Measurements from ENCODE around the gene PCDHA6.
"Not testable (repeated sequence)": the region's sequence is repeated elsewhere in the genome, so short reads cannot be mapped to it uniquely, and the experiment has no call there.

Gene PCDHA6

DNA sequence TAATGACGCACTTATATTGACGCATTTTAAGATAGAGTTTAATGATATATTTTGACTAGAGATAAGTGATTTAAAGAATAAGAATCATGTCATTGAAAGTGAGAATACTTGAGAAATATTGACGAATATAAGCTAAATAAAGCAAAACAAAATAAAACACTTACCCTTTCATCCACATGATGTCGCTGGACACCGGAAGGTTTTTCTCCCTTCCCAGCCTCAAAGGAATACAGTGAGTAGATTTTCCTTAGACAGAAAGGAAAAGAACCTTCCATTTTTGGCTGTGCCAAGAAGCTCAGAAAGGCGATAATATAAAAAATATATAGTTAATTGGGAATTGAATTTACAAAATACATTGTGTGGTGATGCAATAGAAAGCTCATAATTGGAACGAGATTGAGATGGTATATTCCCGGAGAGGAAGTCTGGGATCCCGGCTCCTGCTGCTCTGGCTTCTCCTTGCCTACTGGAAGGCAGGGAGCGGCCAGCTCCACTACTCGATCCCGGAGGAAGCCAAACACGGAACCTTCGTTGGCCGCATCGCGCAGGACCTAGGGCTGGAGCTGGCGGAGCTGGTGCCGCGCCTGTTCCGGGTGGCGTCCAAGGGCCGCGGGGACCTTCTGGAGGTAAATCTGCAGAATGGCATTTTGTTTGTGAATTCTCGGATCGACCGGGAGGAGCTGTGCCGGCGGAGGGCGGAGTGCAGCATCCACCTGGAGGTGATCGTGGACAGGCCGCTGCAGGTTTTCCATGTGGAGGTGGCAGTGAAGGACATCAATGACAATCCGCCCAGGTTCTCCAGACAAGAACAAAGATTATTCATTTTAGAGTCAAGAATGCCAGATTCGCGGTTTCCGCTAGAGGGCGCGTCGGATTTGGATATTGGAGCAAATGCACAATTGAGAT, 6.1 kb upstream of the PCDHA6 start, which contains the start of gene PCDHA5:
TSS of gene PCDHA5 (plus strand) at position 239 of the 906 bp plus-strand sequence.
- DNase-seq (ENCODE audit: low read depth) = peak; percentile 4

DNA sequence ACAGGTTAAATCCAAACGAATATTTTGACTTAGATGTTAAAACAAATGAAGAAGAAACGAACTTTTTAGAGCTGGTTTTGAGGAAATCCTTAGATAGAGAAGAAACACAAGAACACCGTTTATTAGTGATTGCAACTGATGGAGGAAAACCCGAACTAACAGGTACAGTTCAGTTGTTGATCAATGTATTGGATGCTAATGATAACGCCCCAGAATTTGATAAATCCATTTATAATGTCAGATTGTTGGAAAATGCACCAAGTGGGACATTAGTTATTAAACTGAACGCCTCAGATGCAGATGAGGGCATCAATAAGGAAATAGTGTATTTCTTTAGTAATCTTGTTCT, 5.5 kb upstream of the PCDHA6 start:
- DNase-seq (ENCODE audit: low read depth) = no peak

DNA sequence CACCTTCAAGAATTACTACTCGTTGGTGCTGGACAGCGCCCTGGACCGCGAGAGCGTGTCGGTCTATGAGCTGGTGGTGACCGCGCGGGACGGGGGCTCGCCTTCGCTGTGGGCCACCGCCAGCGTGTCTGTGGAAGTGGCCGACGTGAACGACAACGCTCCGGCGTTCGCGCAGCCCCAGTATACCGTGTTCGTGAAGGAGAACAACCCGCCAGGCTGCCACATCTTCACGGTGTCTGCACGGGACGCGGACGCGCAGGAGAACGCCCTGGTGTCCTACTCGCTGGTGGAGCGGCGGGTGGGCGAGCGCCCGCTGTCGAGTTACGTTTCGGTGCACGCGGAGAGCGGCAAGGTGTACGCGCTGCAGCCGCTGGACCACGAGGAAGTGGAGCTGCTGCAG, 4.8 kb upstream of the PCDHA6 start:
- DNase-seq (ENCODE audit: low read depth) = not testable (repeated sequence)

DNA sequence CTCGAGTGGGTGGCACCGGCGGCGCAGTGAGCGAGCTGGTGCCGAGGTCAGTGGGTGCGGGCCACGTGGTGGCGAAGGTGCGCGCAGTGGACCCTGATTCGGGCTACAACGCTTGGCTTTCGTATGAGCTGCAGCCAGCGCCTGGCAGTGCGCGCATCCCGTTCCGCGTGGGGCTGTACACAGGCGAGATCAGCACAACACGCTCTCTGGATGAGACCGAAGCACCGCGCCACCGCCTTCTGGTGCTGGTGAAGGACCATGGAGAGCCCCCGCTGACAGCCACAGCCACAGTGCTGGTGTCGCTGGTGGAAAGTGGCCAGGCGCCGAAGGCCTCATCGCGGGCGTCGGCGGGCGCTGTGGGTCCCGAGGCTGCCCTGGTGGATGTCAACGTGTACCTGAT, 4.3 kb upstream of the PCDHA6 start:
- DNase-seq (ENCODE audit: low read depth) = no peak

DNA sequence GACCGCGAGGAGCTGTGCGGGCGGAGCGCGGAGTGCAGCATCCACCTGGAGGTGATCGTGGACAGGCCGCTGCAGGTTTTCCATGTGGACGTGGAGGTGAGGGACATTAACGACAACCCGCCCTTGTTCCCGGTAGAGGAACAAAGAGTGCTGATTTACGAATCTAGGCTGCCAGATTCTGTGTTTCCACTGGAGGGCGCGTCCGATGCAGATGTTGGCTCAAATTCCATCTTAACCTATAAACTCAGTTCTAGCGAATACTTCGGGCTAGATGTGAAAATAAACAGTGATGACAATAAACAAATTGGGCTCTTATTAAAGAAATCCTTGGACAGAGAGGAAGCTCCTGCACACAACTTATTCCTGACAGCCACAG, 590 bp downstream of the PCDHA6 start:
- no peak for DNase-seq (ENCODE audit: low read depth)

DNA sequence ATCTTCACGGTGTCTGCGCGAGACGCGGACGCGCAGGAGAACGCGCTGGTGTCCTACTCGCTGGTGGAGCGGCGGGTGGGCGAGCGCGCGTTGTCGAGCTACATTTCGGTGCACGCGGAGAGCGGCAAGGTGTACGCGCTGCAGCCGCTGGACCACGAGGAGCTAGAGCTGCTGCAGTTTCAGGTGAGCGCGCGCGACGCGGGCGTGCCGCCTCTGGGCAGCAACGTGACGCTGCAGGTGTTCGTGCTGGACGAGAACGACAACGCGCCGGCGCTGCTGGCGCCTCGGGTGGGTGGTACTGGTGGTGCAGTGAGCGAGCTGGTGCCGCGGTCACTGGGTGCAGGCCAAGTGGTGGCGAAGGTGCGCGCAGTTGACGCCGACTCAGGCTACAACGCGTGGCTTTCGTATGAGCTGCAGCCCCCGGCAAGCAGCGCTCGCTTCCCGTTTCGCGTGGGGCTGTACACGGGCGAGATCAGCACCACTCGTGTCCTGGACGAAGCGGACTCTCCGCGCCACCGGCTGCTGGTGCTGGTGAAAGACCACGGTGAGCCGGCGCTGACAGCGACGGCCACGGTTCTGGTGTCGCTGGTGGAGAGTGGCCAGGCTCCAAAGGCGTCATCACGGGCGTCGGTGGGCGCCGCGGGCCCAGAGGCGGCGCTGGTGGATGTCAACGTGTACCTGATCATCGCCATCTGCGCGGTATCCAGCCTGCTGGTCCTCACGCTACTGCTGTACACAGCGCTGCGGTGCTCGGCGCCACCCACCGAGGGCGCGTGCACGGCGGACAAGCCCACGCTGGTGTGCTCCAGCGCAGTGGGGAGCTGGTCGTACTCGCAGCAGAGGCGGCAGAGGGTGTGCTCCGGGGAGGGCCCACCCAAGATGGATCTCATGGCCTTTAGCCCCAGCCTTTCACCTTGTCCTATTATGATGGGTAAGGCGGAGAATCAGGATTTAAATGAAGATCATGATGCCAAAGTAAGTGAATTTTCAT, 2.0 kb downstream of the PCDHA6 start:
- DNase-seq (ENCODE audit: low read depth) = not testable (repeated sequence)

DNA sequence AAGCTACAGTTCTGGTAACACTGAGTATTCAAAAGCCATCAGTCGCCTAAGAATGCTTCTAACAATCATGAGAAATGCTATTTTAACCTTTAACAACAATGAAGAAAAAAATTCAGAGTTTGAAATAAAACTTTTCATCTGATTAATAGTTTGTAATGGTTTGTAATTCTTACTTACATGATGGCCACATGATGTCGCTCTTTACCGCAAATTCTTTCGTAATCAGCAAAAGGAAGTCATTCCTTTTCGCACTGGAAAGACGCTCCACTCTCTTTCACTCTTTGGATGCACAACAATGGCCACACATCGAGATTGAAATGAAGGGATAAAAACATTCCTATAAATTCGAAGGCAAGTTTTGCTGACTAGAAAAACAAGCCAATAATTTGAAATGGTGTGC, 6.2 kb downstream of the PCDHA6 start, which contains the start of gene PCDHA7:
TSS of gene PCDHA7 (plus strand) at position 277 of the 400 bp plus-strand sequence. CDS start at position 392, 115 bp downstream.
- DNase-seq (ENCODE audit: low read depth) = peak; percentile 61

DNA sequence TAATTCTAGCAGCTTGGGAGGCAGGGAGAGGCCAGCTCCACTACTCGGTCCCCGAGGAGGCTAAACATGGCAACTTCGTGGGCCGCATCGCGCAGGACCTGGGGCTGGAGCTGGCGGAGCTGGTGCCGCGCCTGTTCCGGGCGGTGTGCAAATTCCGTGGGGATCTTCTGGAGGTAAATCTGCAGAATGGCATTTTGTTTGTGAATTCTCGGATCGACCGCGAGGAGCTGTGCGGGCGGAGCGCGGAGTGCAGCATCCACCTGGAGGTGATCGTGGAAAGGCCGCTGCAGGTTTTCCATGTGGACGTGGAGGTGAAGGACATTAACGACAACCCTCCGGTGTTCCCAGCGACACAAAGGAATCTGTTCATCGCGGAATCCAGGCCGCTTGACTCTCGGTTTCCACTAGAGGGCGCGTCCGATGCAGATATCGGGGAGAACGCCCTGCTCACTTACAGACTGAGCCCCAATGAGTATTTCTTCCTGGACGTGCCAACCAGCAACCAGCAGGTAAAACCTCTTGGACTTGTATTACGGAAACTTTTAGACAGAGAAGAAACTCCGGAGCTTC, 6.8 kb downstream of the PCDHA6 start:
- DNase-seq (ENCODE audit: low read depth) = not testable (repeated sequence)

DNA sequence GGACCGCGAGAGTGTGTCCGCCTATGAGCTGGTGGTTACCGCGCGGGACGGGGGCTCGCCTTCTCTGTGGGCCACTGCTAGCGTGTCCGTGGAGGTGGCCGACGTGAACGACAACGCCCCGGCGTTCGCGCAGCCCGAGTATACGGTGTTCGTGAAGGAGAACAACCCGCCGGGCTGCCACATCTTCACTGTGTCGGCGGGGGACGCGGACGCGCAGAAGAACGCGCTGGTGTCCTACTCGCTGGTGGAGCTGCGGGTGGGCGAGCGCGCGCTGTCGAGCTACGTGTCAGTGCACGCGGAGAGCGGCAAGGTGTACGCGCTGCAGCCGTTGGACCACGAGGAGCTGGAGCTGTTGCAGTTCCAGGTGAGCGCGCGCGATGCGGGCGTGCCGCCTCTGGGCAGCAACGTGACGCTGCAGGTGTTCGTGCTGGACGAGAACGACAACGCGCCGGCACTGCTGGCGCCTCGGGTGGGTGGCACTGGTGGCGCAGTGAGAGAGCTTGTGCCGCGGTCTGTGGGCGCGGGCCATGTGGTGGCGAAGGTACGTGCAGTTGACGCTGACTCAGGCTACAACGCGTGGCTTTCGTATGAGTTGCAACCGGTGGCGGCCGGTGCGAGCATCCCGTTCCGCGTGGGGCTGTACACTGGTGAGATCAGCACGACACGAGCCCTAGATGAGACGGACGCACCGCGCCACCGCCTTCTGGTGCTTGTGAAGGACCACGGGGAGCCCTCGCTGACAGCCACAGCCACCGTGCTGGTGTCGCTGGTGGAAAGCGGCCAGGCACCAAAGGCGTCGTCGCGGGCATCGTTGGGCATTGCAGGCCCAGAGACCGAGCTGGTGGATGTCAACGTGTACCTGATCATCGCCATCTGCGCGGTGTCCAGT, 8.1 kb downstream of the PCDHA6 start:
- DNase-seq (ENCODE audit: low read depth) = no peak

DNA sequence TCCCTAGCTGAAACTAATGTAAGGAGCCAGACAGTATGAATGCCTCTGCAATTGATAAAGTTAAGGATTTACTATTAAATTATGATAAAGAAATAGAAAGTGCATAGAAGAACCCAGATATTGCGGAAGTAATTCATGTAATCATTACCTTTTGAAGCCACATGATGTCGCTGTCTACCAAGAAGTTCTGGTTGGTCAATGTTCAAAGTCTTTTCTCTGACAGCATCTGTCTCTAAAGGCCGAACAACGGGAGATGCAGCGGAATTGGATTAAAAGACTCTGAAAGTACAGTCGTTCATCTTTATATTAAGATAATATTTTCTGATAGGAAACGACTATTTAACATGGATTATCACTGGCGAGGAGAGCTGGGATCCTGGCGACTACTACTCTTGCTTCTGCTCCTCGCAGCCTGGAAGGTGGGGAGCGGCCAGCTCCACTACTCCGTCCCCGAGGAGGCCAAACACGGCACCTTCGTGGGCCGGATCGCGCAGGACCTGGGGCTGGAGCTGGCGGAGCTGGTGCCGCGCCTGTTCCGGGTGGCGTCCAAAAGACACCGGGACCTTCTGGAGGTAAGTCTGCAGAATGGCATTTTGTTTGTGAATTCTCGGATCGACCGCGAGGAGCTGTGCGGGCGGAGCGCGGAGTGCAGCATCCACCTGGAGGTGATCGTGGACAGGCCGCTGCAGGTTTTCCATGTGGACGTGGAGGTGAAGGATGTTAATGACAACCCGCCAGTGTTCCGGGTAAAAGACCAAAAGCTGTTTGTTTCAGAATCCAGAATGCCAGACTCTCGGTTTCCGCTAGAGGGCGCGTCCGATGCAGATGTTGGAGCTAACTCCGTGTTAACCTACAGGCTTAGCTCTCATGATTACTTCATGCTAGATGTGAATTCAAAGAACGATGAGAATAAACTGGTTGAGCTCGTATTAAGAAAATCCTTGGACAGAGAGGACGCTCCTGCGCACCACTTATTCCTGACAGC, 13.5 kb downstream of the PCDHA6 start, which contains the start of gene PCDHA8:
TSS of gene PCDHA8 (plus strand) at position 210 of the 985 bp plus-strand sequence. CDS start at position 345, 135 bp downstream.
- DNase-seq (ENCODE audit: low read depth) = no peak

DNA sequence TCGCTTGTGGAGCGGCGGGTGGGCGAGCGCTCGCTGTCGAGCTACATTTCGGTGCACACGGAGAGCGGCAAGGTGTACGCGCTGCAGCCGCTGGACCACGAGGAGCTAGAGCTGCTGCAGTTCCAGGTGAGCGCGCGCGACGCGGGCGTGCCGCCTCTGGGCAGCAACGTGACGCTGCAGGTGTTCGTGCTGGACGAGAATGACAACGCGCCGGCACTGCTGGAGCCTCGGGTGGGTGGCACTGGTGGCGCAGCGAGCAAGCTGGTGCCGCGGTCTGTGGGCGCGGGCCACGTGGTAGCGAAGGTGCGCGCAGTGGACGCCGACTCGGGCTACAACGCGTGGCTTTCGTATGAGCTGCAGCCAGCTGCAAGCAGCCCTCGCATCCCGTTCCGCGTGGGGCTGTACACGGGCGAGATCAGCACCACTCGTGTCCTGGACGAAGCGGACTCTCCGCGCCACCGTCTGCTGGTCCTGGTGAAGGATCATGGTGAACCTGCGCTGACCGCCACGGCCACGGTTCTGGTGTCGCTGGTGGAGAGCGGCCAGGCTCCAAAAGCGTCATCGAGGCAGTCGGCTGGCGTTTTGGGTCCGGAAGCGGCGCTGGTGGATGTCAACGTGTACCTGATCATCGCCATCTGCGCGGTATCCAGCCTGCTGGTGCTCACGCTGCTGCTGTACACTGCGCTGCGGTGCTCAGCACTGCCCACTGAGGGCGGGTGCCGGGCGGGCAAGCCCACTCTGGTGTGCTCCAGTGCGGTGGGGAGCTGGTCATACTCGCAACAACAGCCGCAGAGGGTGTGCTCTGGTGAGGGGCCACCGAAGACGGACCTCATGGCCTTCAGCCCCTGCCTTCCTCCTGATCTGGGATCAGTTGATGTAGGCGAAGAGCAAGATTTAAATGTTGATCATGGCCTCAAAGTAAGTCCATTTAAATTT, 15.3 kb downstream of the PCDHA6 start:
- DNase-seq (ENCODE audit: low read depth) = no peak

DNA sequence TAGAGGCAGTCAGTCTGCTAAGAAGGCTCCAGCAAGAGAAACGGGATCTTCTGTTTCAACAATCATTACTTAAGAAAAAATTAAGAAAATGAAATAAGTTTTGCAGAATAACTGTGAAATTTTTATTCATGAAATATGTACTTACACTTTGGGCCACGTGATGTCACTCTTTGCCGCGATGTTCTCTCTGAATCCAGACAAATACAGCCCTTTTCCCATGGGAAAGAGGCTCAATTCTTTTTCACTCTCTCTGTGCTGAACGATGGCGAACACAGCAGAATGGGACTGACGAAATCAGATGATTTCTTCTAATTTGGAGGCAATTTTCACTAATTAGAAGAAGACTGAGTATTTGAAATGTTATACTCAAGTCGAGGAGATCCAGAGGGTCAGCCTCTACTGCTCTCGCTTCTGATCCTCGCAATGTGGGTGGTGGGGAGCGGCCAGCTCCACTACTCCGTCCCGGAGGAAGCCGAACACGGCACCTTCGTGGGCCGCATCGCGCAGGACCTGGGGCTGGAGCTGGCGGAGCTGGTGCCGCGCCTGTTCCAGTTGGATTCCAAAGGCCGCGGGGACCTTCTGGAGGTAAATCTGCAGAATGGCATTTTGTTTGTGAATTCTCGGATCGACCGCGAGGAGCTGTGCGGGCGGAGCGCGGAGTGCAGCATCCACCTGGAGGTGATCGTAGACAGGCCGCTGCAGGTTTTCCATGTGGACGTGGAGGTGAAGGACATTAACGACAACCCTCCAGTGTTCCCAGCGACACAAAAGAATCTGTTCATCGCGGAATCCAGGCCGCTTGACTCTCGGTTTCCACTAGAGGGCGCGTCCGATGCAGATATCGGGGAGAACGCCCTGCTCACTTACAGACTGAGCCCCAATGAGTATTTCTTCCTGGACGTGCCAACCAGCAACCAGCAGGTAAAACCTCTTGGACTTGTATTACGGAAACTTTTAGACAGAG, 20.7 kb downstream of the PCDHA6 start, which contains the start of gene PCDHA9:
TSS of gene PCDHA9 (plus strand) at position 244 of the 964 bp plus-strand sequence. CDS start at position 358, 114 bp downstream.
- DNase-seq (ENCODE audit: low read depth) = peak; percentile 4

DNA sequence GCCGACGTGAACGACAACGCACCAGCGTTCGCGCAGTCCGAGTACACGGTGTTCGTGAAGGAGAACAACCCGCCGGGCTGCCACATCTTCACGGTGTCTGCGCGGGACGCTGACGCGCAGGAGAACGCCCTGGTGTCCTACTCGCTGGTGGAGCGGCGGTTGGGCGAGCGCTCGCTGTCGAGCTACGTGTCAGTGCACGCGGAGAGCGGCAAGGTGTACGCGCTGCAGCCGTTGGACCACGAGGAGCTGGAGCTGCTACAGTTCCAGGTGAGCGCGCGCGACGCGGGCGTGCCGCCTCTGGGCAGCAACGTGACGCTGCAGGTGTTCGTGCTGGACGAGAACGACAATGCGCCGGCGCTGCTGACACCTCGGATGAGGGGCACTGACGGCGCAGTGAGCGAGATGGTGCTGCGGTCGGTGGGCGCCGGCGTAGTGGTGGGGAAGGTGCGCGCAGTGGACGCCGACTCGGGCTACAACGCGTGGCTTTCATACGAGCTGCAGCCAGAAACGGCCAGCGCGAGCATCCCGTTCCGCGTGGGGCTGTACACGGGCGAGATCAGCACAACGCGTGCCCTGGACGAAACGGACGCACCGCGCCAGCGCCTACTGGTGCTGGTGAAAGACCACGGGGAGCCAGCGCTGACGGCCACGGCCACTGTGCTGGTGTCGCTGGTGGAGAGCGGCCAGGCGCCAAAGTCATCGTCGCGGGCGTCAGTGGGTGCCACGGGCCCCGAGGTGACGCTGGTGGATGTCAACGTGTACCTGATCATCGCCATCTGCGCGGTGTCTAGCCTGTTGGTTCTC, 22.3 kb downstream of the PCDHA6 start:
- DNase-seq (ENCODE audit: low read depth) = not testable (repeated sequence)

DNA sequence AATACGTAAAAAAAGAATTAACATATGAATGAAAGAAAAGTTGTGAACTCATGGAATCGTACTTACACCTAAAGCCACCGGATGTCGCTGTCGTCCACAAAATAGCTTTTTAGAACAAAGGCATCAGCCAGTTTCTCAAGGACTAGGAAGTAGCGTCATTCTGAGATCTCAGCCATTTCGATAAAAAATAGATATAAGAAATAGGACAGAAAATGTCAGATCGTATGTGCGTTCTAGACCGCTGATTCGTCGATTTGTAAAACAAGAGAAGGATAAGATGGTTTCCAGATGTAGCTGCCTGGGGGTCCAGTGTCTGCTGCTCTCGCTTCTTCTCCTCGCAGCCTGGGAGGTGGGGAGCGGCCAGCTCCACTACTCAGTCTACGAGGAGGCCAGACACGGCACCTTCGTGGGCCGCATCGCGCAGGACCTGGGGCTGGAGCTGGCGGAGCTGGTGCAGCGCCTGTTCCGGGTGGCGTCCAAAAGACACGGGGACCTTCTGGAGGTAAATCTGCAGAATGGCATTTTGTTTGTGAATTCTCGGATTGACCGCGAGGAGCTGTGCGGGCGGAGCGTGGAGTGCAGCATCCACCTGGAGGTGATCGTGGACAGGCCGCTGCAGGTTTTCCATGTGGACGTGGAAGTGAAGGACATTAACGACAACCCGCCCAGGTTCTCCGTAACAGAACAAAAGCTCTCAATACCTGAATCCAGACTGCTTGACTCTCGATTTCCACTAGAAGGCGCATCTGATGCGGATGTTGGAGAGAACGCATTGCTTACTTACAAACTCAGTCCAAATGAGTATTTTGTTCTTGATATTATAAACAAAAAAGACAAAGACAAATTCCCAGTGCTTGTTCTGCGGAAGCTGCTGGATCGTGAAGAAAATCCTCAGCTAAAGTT, 28.3 kb downstream of the PCDHA6 start, which contains the start of gene PCDHA10:
TSS of gene PCDHA10 (plus strand) at position 126 of the 903 bp plus-strand sequence. CDS start at position 278, 152 bp downstream.
- DNase-seq (ENCODE audit: low read depth) = no peak
